IPS-15b (cell line): ENCODE data around the gene SUFU.
A peak's percentile ranks its signal among the peaks of the same experiment; 100 is the strongest.

Experiments used
- H3K27me3 ChIP-seq: one replicate; pipeline ENCODE4 v1.6.1; 2013; ENCODE audit warnings: low read length; ENCODE audit not compliant: control insufficient read depth, insufficient read depth
- H3K36me3 ChIP-seq: one replicate; pipeline ENCODE4 v1.6.1; 2013; ENCODE audit warnings: low read length; ENCODE audit not compliant: control insufficient read depth, insufficient read depth
- H3K4me1 ChIP-seq: one replicate; pipeline ENCODE4 v1.6.1; 2013; ENCODE audit warnings: mild to moderate bottlenecking, low read length; ENCODE audit not compliant: control insufficient read depth, insufficient read depth
- H3K4me3 ChIP-seq: one replicate; pipeline ENCODE4 v1.5.1; 2013; ENCODE audit warnings: low read depth, low read length
- H3K9ac ChIP-seq: one replicate; pipeline ENCODE4 v1.6.1; 2013; ENCODE audit warnings: low read depth, mild to moderate bottlenecking, low read length
- H3K9me3 ChIP-seq: one replicate; pipeline ENCODE4 v1.6.1; 2013; ENCODE audit warnings: mild to moderate bottlenecking, low read length; ENCODE audit not compliant: control insufficient read depth, insufficient read depth

The SUFU gene

GRCh38 chr10:102627736-102628293 lies 124.0 kb downstream of the SUFU start:
- peak overlapping the region; percentile 76 for H3K9ac ChIP-seq
- H3K4me3 ChIP-seq = no peak overlapping the region
- no peaks in the 10 kb centered on the region for H3K9me3 ChIP-seq
- H3K4me1 ChIP-seq = peaks cover 33% of the 10 kb centered on the region
- no peaks in the 10 kb centered on the region for H3K36me3 ChIP-seq
- no peaks in the 10 kb centered on the region for H3K27me3 ChIP-seq

DNA sequence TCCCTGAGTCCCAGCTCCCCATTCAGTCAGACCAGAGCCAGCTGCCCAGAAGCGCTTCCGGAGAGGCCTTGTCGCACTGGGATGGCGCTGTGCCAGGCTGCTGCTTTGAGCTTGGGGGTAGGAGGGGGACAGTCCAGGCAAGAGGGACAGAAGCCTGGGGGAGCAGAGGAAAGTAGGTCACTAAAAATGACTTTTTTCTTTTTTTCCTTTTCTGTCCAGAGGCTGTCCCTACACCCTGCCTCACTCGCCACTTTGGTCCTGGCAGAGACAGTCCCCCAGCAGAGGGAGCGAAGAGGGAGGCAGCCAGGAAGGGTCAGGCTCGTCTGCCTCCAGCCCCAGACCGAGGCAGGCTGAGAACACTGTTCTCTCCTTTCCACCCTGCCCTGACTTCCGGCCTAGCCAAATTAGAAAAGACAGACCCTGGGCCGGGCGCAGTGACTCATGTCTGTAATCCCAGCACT lies 124.7 kb downstream of the SUFU start:
- Histone ChIP-seq H3K27me3 (no peaks in the 10 kb centered on the region), H3K9me3 (no peaks in the 10 kb centered on the region), H3K9ac (peak overlapping the region; percentile 54), H3K4me1 (peaks cover 33% of the 10 kb centered on the region), H3K4me3 (no peak overlapping the region), H3K36me3 (no peaks in the 10 kb centered on the region)

DNA sequence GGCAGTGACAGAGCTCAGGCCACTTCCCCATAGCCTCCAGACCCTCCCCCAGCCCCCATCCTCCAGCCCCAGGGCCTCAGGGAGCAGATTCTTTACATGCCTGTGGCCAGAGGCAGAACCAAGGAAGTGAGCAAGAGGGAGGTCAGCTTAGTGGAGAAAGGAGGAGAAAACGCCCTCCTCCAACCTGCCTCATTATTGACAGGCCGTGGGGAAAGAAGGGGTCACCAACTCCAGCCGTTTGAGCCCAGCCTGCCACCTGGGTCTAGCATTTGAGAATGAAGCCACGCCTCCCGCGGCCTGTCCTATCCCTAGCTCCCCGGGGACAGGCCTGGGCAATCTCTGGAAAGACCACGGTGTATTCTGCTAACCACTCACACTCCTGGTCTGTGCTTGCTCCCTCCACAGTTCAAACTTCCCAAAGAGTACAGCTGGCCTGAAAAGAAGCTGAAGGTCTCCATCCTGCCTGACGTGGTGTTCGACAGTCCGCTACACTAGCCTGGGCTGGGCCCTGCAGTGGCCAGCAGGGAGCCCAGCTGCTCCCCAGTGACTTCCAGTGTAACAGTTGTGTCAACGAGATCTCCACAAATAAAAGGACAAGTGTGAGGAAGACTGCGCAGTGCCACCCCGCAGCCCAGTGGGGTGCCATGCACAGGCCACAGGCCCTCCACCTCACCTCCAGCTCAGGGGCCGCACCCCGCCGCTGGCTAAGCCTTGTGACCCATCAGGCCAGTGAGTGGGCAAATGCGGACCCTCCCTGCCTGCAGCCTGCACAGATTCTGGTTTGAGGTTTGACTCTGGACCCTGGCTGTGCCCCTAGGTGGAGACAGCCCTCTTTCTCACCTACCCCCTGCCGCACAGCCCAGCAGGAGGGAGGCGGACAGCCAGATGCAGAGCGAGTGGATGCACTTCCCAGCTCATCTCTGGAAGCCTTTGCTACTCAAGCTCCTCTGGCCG lies 126.2 kb downstream of the SUFU start:
- Histone ChIP-seq H3K9me3 (no peaks in the 10 kb centered on the region), H3K27me3 (no peaks in the 10 kb centered on the region), H3K9ac (peak overlapping the region; percentile 37), H3K36me3 (no peaks in the 10 kb centered on the region), H3K4me1 (peaks cover 33% of the 10 kb centered on the region), H3K4me3 (peak overlapping the region; percentile 18)

- no peak overlapping the region for H3K9ac ChIP-seq
- no peaks in the 10 kb centered on the region for H3K9me3 ChIP-seq
- no peaks in the 10 kb centered on the region for H3K36me3 ChIP-seq
- H3K4me1 ChIP-seq = peaks cover 33% of the 10 kb centered on the region
- no peaks in the 10 kb centered on the region for H3K27me3 ChIP-seq
- H3K4me3 ChIP-seq = no peak overlapping the region
Measured at GRCh38 chr10:102630663-102631062, 126.9 kb downstream of the SUFU start.

- no peak overlapping the region for H3K9ac ChIP-seq
- H3K27me3 ChIP-seq = no peaks in the 10 kb centered on the region
- H3K4me3 ChIP-seq = no peak overlapping the region
- H3K9me3 ChIP-seq = no peaks in the 10 kb centered on the region
- H3K4me1 ChIP-seq = peaks cover 33% of the 10 kb centered on the region
- no peaks in the 10 kb centered on the region for H3K36me3 ChIP-seq
Measured at GRCh38 chr10:102631525-102632393, 128.0 kb downstream of the SUFU start.

DNA sequence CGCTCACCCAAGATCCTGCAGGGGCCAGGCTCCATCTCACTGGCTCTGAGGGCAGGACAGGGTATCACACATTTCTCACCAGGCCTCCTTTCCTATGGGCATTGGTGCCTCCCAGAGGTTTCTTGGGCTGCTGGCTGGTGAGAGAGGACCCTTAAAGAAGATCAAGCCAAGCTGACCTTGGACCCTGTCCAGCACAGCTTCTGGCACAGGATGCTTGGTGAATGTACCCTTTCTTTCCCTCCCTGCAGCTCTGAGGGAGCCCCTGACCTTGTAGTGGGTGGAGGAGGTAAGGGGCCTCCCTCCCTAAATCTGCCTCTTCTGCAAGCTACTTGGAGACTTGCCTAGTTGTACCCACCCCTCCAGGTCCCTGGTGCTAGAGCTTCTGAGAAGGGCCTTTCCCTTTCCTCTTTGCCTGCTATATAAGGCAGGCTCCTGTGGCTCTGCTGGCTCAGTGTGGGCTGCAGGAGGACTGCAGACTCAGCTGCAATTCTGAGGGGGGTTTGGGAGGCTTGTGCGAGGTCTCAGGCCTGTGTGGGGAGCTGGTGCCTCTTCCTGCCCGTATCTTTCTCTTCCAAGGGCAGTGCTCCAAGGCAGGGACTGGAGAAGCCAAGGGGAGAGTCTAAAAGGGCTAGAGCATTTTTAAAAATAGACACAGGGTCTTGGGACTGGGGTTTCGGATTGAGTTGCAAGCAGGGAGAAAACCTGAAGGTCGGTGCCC lies 128.8 kb downstream of the SUFU start:
- H3K9ac ChIP-seq = no peak overlapping the region
- H3K4me3 ChIP-seq = no peak overlapping the region
- no peaks in the 10 kb centered on the region for H3K27me3 ChIP-seq
- H3K4me1 ChIP-seq = peaks cover 26% of the 10 kb centered on the region
- H3K36me3 ChIP-seq = no peaks in the 10 kb centered on the region
- no peaks in the 10 kb centered on the region for H3K9me3 ChIP-seq

DNA sequence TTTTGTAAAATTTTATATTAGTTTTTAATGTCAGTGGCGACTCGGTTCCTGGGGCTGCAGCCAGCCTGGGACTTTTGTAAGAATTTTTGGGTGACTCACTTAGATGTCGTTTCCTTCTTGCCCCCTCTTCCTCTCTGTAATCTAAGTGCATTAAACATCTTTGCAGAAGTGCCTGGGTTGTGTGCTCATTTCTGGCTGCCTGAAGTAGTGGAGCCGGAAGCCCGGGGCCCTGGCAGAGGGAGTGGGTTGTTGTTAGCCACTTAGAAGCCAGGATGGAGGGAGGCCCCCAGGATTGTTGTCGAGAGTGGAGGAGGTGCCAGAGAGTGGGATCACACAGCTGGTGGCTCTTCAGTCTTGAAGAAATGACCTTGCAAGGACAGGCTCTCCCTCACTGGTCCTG lies 129.5 kb downstream of the SUFU start:
- Histone ChIP-seq H3K4me3 (no peak overlapping the region), H3K9me3 (no peaks in the 10 kb centered on the region), H3K36me3 (no peaks in the 10 kb centered on the region), H3K27me3 (no peaks in the 10 kb centered on the region), H3K9ac (peak overlapping the region; percentile 24), H3K4me1 (peaks cover 19% of the 10 kb centered on the region)

DNA sequence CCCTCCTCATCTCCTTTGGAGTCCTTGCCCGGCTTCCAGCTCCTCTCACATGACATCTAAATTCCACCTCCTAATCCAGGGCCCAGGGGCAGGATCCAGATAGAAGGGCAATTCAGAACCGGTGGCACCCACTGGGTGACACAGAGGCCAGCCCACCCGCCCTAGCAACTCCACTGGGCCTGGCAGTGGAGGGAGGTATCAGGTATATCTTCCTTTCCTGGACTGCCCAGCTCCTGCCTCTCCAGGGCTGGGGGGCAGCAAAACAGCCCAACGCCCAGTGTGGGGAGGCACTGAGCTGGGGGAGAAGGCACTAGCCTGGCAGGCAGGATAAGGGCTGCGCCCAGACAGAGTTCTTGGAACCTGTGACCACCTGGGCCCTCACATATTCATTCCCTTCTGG lies 130.1 kb downstream of the SUFU start:
- H3K9me3 ChIP-seq = no peaks in the 10 kb centered on the region
- peak overlapping the region; percentile 24 for H3K9ac ChIP-seq
- H3K36me3 ChIP-seq = no peaks in the 10 kb centered on the region
- no peak overlapping the region for H3K4me3 ChIP-seq
- no peaks in the 10 kb centered on the region for H3K27me3 ChIP-seq
- H3K4me1 ChIP-seq = peaks cover 19% of the 10 kb centered on the region

GRCh38 chr10:102634686-102635085 lies 130.9 kb downstream of the SUFU start:
- Histone ChIP-seq H3K36me3 (no peaks in the 10 kb centered on the region), H3K9me3 (no peaks in the 10 kb centered on the region), H3K4me1 (peaks cover 13% of the 10 kb centered on the region), H3K9ac (no peak overlapping the region), H3K27me3 (no peaks in the 10 kb centered on the region), H3K4me3 (no peak overlapping the region)

GRCh38 chr10:102635377-102635776 lies 131.6 kb downstream of the SUFU start:
- Histone ChIP-seq H3K9me3 (no peaks in the 10 kb centered on the region), H3K9ac (no peak overlapping the region), H3K4me1 (peaks cover 6% of the 10 kb centered on the region), H3K4me3 (no peak overlapping the region), H3K36me3 (no peaks in the 10 kb centered on the region), H3K27me3 (no peaks in the 10 kb centered on the region)

DNA sequence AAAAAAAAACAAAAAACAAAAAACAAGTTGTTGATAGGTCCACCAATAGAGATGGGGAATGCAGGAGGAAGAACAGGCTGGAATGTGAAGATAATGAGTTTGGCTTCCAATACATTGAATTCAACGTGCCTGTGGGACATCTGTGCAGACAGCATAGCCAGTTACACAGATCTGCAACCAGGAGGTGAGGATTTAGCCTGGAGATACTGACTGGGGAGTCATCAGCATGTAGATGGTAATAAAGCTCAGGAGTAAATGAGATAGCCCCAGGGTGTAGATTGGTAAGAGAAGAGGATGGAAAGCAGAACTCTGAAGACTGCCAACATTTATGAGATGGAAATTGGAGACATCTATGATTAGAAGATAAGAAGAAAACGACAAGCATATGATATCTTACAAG lies 135.8 kb downstream of the SUFU start:
- H3K36me3 ChIP-seq = peaks cover 2% of the 10 kb centered on the region
- H3K4me1 ChIP-seq = no peaks in the 10 kb centered on the region
- no peak overlapping the region for H3K9ac ChIP-seq
- H3K4me3 ChIP-seq = no peak overlapping the region
- no peaks in the 10 kb centered on the region for H3K9me3 ChIP-seq
- H3K27me3 ChIP-seq = no peaks in the 10 kb centered on the region
